HG03103 (cell line): ENCODE measurements around the gene ZNF641.
"Not testable (repeated sequence)": the region's sequence is repeated elsewhere in the genome, so short reads cannot be mapped to it uniquely, and the experiment has no call there.

Experiments used
- ATAC-seq: cut with Tn5 transposase; IDR thresholded peaks from one replicate; pipeline ENCODE4 v1.9.1; 2021; ENCODE audit warnings: low read depth; ENCODE audit not compliant: unreplicated experiment

ZNF641 gene

DNA sequence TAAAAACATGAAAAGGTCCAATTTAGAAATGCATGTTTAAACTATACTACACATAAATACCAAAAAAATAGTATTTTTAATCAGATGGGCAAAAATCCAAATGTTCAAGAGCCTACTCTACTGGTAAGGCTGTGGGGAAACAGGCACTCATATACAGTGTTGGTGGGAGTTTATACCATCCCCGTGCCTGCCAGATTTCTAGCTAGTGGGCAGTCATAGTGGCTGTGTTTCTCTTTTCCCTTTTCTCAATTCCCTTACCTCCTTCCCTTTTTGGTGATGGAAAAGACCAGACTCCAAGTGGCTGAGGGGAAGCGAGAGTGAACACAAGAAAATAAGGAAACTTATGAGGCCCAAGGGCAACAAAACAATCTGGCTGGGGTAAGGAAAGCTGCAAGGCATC lies 14.7 kb downstream of the ZNF641 start:
- ATAC-seq = no peak

DNA sequence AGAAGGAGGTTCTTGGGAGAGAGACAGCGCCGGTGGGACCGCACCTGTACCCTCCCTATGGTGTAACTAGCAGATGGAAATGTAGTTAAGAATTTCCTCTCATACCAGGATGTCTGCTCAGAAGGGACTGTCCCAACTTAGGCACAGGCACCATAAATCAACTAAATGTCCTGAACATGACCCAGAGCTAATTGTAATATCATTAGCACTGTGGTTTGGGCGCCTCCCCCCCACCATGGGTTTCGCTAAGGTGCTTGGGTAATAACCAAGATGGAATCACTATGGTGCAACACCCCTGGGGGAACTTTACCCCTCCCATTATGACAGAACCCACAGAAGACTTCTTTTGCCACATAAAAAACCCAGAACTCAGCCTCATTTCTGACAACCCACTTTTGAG lies 15.9 kb downstream of the ZNF641 start:
- no peak for ATAC-seq

DNA sequence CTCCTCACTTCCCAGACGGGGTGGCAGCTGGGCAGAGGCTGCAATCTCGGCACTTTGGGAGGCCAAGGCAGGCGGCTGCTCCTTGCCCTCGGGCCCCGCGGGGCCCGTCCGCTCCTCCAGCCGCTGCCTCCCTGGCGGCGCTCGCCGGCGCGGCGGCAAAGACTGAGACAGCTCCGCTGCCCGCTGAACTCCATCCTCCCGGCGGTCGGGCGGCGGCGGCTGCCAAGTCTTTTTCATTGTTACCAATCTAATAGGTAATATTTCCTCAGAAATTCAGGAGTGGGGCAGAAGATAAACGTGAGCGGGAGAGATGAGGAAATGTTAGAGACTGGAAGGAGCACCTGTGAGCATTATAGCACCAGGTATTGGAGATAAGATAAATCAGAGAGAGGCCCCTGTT lies 17.0 kb downstream of the ZNF641 start:
- ATAC-seq = not testable (repeated sequence)

DNA sequence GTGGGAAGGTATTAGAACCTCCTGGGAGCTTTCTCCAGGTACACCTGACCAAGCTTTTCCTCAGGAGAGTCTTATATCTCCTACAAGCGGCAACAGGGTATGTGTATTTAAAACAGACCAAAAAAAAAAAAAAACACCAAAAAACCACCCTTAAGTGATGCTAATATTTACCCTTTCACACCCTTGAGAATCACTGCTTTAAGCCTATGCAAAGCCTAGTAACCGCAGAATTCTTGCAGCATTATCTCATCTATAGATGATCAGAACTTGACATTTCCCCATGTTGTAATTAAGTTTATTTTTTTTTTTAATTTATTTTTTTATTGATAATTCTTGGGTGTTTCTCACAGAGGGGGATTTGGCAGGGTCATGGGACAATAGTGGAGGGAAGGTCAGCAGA lies 19.3 kb downstream of the ZNF641 start:
- ATAC-seq = no peak

DNA sequence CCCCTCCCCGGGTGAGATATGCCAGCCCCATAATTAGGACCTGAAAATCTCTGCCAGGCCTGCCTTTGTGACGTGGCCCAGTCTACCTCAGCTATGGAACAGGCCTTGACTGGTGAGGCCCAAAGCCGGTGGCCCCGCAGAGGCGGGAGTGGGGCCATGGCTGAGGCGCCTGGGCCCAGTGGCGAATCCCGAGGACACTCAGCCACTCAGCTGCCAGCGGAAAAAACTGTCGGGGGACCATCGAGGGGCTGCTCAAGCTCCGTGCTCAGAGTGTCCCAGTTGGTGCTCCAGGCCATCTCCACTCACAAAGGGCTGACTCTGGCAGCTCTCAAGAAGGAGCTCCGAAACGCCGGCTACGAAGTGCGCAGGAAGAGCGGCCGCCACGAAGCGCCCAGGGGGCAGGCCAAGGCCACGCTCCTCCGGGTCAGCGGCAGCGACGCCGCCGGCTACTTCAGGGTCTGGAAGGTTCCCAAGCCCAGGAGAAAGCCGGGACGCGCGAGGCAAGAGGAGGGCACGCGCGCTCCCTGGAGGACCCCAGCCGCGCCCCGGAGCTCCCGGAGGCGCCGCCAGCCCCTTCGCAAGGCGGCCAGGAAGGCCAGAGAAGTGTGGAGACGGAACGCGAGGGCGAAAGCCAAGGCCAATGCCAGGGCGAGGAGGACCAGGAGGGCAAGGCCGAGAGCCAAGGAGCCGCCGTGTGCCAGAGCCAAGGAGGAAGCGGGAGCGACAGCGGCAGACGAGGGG lies 21.4 kb downstream of the ZNF641 start:
- ATAC-seq = no peak

DNA sequence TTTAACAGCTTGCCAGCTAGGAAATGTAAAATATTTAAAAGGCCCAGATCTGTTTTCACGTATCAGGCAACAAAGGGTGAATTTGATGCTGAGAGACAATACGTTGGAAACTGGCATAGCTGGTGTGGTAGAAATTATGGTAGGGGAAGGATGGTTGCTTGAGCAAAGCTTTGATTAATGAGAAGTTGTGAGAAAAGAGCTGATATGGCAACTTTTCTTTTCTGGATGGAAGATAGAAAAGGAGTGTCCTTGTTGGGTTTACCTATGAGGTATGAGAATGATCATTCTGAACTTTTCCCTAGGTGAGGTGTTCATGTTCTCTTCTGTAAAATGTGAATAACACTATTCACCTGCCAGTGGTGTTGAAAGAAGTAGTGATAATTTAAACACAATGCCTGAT lies 34.2 kb downstream of the ZNF641 start:
- no peak for ATAC-seq

DNA sequence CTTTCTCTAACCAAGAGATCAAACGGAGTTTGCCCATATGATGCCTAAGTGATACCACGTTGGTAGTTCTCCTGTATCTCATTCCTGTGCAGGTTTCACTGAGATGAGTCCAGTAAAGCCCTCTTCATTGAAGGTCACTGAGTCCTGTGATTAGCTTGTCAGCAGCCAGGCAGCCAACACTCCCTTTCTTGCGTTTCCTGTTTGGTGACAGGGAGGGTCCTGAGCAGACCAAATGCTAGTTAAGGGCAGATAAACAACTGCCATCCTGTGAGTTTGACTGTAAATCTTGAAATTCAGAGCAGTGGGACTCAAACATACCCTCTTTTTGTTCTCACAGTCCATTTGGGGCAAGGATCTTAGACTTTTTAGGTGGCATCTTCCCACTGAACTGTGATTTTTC lies 39.4 kb downstream of the ZNF641 start:
- no peak for ATAC-seq

DNA sequence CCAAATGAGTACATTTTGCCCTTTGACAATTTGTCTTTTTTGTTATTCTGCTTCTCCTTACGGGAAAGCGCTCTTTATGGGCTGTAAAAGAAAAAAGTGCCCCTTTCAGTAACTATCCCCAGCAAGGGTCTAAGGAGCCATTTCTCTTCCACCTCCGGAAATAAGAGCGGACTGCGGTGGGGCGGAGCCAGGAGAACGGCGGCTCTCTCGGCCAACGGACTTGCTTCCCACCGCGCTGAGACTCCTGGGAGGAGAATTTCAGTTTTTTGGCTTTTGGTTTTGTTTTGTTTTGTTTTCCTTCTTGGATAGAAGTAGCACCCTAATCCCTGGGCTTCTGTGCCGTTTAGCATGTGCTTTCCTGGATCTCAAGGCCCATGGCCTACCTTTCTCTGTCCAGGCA lies 43.5 kb downstream of the ZNF641 start:
- no peak for ATAC-seq

DNA sequence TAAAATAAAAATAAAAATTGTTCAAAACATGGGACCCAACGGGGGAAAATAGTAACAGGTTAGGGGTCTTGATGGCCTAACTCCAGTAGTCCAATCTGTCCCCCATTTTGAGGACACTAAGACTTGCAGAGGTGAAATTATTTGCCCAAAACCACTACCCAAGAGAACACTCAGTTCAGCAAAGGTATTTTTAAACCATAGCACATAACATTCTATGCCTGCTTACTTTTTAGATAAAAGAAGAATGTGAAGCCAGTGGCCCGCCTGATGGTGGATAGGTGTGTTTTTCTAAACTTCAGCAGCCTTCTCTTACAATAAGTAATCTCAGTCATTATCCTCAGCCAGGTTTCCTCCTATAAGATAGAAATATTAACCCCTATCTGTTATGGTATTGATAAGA lies 45.5 kb downstream of the ZNF641 start:
- no peak for ATAC-seq

DNA sequence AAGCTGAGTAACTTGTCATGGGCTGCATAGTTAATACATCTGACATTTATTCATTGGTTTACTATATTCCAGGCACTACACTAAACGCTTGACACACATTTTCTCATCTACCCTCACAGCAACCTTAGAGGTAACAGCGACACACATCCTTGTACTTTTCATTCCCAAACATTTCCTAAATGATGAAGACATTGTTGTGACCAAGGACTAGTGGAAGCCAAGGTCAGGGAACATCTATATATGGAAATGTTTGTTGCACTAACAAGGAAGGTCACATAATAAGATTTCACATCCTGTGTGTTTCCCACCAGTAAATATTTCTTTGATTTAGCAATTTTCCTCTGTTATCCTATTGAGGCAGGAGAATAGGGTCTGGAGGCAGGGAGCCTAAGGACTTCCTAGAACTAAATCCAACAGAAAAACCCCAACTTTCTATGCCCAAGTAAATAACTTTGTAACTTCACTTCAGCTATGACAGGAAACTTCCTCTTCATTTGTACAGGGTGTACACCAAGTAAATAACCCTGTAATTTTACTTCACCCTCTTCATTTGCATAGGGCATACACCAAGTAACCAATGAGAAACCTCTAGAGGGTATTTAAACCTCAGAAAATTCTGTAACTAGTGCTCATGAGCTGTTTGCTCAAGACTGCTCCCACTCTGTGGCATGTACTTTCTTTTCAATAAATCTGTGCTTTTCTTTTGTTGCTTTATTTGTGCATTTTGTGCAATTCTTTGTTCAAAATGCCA lies 48.4 kb downstream of the ZNF641 start:
- ATAC-seq = no peak

DNA sequence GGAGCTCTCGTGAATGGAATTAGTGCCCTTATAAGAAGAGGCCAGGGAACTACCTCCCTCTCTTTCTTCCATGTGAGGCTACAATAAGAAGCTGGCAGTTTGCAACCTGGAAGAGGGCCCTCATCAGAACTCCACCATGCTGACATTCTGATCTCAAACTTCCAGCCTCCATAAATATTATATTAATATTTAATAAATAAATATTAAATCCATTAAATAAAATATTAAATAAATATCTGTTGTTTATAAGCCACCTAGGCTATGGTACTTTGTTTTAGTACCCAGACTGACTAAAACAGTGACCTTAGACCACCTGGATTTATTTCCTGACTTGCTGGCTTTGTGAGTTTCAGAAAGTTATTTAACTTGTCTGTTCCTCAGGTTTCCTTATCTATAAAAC lies 49.9 kb downstream of the ZNF641 start:
- ATAC-seq = no peak

DNA sequence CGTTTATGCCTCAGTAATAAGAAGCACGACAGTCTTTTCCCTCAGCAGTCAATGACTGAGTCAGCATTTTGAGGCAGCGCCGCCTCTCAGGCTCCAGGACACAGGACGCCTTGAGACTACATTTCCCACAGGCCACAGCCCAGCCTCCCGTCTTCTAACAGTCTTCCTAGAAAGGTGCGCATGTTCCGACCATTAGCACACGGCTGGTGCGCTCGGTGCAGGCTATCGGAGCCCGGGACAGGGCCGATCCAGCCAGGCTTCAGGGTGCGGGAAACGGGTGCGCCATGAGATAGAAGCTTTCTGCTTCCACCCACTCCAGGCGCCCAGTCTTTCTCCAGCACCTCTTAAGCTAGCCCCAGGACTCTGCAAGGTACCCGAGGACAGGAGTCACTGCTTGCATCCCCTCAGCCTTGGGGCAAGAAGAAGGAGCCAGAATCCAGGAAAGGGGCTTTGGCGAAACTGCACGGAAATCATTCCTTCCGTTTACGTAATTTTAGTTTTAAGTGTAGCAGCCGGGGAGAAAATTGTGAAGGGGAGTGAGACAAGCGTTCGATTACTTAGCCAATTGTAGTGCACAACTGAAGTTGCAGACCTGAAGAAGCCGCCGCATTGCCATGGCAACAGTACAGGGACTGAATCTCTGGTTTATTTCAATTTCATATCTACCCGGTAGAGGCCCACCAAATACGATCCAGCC lies 54.0 kb downstream of the ZNF641 start:
- no peak for ATAC-seq

DNA sequence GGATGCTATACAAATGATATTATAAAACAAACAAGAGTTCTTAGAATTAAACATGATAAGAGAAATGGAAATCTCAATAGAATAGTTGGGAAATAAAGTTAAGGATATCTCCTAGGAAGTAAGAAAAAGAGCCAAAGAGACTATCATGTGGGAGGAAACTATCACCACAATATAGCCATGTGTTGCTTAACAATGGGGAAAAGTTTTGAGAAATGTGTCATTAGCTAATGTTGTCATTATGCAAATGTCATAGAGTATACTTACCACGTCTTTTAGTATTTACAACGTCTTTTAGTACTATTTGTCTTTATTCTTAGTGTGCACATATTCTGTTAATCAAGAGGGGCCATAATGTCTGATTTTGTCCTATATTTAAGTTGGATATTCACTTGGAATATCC lies 58.7 kb downstream of the ZNF641 start:
- no peak for ATAC-seq

DNA sequence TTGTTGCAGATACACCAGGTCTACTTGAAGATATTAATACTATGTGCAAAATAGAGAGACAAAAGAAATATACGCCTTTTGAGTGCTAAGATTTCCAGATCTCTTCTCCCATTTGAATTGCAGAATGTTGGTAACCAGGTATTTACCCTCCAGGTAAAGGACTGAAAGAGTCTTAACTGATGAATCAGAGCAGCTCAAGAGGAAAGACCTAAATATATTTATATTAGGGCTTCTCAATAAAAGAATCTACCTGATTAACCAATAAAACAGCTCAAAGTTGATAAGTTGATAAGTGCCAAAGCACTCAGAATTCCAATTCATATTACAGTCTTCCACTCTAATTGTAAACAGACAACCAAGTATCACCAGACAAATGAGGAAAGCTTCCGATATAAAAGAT lies 59.2 kb downstream of the ZNF641 start:
- no peak for ATAC-seq

DNA sequence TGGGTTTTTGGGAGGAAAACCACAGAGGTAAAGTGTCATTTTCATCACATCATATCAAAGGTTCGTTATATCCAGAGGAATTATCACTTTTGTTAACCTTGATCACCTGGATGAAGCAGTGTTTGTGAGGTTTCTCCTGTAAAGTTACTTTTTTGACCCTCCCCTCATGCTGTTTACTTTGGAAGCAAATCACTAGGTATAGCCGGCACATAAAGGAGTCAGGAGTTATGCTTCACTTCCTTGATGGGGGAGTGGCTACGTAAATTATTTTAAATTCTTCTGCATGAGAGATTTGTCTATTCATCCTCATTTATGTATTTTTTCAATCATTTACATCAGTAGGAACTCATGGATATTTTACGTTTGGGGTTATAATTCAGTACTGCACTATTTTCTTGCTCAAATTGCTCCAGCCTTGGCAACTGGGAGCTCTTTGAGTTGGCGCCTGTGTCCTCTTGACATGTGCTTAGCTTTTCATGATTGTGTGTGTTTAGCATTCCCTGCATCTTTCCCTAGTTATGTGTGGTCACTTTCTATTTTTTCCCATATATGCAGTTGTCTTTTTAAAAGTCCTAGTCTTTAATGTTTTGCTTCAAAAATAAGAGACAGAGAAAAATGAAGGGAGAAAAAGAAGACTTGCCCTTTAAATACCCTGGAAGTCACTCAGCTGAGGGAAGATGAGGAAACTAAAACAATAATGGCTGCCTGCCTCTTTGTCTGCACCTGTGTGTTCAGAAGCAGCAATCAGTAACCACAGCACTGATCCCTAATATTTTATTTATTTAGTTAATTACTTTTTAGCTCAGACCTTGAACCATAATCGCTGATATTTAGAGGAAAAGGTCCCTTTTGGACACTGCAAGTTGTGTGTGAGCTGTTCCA lies 62.1 kb downstream of the ZNF641 start:
- no peak for ATAC-seq
